Dermis lymphatic vessel endothelial cell (primary cell): ENCODE data around the gene UIMC1. TPM values are rescaled to one million over a fixed set of nuclear protein-coding genes. Genes with fewer than 3 reads are reported as not detected.

ENCODE experiments used
- total RNA-seq: library from RNA; depleted of rRNA; stranded (reverse); fragments of >200 nt; gene quantifications from 2 replicates; pipeline ENCODE4 v1.2.1, GENCODE V29; 2014

Gene UIMC1
- 38.3 and 39.3 TPM in 2 replicates for total RNA-seq

DNA sequence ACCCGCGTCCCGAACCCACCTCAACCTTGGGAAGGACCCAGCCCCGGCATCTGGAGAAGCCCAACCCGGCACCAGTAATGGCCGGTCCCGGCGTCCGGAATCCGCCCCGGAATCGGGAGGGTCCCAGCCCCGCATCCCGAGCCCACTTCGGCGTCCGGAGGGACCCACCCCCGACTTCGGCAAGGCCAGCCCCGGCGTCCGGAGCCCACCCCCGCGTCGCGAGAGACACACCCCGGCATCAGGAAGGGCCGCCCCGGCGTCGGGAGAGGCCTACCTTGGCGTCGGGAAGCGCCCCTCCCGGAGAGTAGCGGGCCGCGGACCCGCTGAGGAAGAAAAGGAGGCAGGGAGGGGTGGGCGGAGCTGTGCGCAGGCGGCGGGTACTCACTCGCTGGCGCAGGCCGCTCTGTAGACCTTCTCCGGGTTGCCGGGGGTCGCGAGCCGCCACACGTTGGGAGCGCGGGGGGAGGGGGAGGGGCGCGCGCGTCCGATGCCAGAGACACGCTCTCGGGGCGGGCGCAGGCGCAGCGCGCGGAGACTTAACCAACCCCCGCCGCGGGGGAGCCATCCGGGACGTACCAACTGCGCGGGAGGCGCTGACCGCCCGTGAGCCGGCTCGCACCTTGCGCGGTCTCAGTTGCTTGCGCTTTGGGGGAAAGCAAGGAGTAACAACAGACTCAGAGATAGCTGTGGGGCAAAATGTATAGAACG lies at the start of gene UIMC1:
TSS of gene UIMC1 (minus strand) at position 515 of the 708 bp plus-strand sequence. CDS start 24,164 bp downstream, outside the sequence.

DNA sequence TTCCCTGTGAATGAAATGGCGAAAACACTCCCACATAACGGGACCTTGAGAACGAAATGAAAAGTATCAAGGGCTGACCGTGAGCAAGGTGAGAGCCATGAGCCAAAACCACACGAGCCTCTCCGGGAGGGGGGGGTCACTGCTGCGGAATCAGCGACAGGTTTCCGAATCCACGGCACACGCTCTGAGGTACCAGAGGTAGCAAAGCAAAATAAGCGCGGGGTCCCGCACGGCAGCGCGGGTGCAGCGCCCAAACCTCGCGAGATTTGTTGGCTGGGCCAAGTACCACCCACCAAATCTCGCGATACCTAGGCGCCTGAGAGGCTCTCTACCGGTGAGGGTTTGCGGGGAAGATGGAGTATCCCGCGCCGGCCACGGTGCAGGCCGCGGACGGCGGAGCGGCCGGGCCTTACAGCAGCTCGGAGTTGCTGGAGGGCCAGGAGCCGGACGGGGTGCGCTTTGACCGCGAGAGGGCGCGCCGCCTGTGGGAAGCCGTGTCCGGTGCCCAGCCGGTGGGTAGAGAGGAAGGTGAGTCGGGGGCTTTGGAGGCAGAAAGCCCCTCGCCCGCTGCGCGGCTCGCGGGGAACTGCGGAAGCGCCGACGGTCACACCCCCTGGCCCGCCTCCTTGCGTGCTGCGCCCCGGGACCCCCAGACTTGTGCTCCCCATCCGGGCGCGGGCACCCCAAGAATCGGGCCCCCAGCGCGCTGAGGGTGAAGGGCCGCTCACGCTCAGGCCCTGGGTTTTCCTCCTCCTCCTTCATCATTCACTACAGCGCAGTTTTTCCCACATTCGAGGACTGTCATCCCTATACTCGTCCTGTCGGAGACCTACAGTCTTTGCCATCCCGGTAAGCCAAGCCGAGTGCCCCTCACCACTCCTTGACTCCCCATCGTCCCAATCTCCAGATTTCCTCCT lies 16.1 kb upstream of the UIMC1 start, which contains the start of gene ZNF346:
TSS of gene ZNF346 (plus strand) at position 311 of the 917 bp plus-strand sequence. CDS start at position 354, 43 bp downstream.

GRCh38 chr5:176899296-176899891 lies 107.2 kb downstream of the UIMC1 start, which contains the start of gene HK3:
HK3 (minus strand) TSS chr5:176899346; CDS start chr5:176896159, 3,187 bp downstream.

Other genes with a start within 250 kb of the UIMC1 start
- 0.22 and 0.26 TPM in 2 replicates for gene UNC5A, start 196.2 kb downstream of the UIMC1 start, total RNA-seq
- gene HK3, start 107.4 kb downstream of the UIMC1 start, total RNA-seq = under 0.01 TPM in 1 of 2 replicates, not detected in the other
- 15.6 and 16.0 TPM in 2 replicates for gene ZNF346, start 15.9 kb upstream of the UIMC1 start, total RNA-seq
- 1.3 and 3.3 TPM in 2 replicates for gene FGFR4, start 80.1 kb upstream of the UIMC1 start, total RNA-seq
- gene NSD1, start 127.0 kb upstream of the UIMC1 start, total RNA-seq = 23.4 and 33.4 TPM in 2 replicates